K562 (cell line): ENCODE measurements around the gene KIF9. TPM values are rescaled to one million over a fixed set of nuclear protein-coding genes. Genes with fewer than 3 reads are reported as not detected.
A peak's percentile ranks its signal among the peaks of the same experiment; 100 is the strongest.

Source experiments
- ATAC-seq: fragments of 200-7000 bp; cut with Tn5 transposase; 3 replicates; pipeline ENCODE4 v1.9.1; 2020; ENCODE audit warnings: moderate library complexity
- BruUV-seq: library from RNA; stranded (reverse); fragments of 400-500 nt; replicated peaks from 2 replicates; lab custom pipeline; 2021; lab: Mats Ljungman, UMichigan
- CTCF ChIA-PET: fragments of 300-600 bp; formaldehyde crosslinking; extraction: SDS; loops from one replicate; lab custom pipeline; 2021; ENCODE audit warnings: low intra/inter-chr PET ratio; lab: Yijun Ruan, JAX
- POLR2A ChIA-PET: fragments of 300-600, 350-650 bp; sonication (Branson Sonifier 250); formaldehyde crosslinking; extraction: SDS; loops from one replicate; lab custom pipeline; 2021; ENCODE audit warnings: antibody characterized with exemption, inconsistent platforms; lab: Yijun Ruan, JAX
- DNase-seq, 4 experiments: peaks; one replicate each; pipeline versions ENCODE4 v3.0.0 to v3.0.0-alpha.2; 2011 to 2018; ENCODE audit warnings: low spot score in 3 of 4, mixed read lengths in 3 of 4; ENCODE audit errors: extremely low read depth in 1 of 4
- FAIRE-seq: peaks from 2 replicates; lab custom pipeline; 2011; peaks lifted over from hg19 to GRCh38; lab: Jason Lieb, UNC
- H2AFZ ChIP-seq: 2 replicates; pipeline ENCODE4 v1.6.0; 2011; ENCODE audit warnings: low read depth, low read length, control low read depth, inconsistent platforms
- H3K27ac ChIP-seq: fragments of 200-600 bp; 3 replicates; pipeline ENCODE4 v1.8.0; 2011; ENCODE audit warnings: low read depth, mild to moderate bottlenecking, control low read depth, inconsistent platforms, low read length, moderate library complexity, mixed read lengths; ENCODE audit errors: extremely low read depth
- H3K27me3 ChIP-seq, 2 experiments: fragments of 300-600 bp in 1 of 2; 2 replicates in 1 of 2; 3 replicates in 1 of 2; pipeline versions ENCODE4 v1.6.0 to v1.8.0; 2011; ENCODE audit warnings: inconsistent platforms in 2 of 2, low read length in 2 of 2, mild to moderate bottlenecking in 1 of 2, mixed read lengths in 1 of 2, moderate library complexity in 1 of 2; ENCODE audit not compliant: control insufficient read depth in 2 of 2, insufficient read depth in 2 of 2
- H3K36me3 ChIP-seq: fragments of 300-600 bp; 3 replicates; pipeline ENCODE4 v1.8.0; 2011; ENCODE audit warnings: mild to moderate bottlenecking, low read length, inconsistent platforms; ENCODE audit not compliant: control insufficient read depth, insufficient read depth
- H3K4me1 ChIP-seq, 2 experiments: fragments of 200-600 bp in 1 of 2; replicated peaks in 1 of 2; 2 replicates in 1 of 2; 3 replicates in 1 of 2; pipeline versions ENCODE4 v1.5.1 to v1.8.0; 2011; ENCODE audit warnings: inconsistent platforms in 2 of 2, low read length in 2 of 2, mild to moderate bottlenecking in 1 of 2, mixed read lengths in 1 of 2, moderate library complexity in 1 of 2; ENCODE audit not compliant: control insufficient read depth in 2 of 2, insufficient read depth in 2 of 2
- H3K4me2 ChIP-seq: 2 replicates; pipeline ENCODE4 v1.6.1; 2011; ENCODE audit warnings: low read length, control low read depth, inconsistent platforms, mixed read lengths; ENCODE audit not compliant: insufficient read depth
- H3K4me3 ChIP-seq: fragments of 200-600 bp; sonication (generic), shearing (Covaris generic); 2 replicates; pipeline ENCODE4 v1.5.1; 2016; ENCODE audit warnings: control low read depth, inconsistent platforms
- H3K79me2 ChIP-seq: fragments of 200-600 bp; 3 replicates; pipeline ENCODE4 v1.8.0; 2011; ENCODE audit warnings: low read length, inconsistent platforms; ENCODE audit not compliant: control insufficient read depth, insufficient read depth
- H3K9ac ChIP-seq, 2 experiments: 2 replicates each; pipeline versions ENCODE4 v1.6.0 to v1.6.1; 2011; ENCODE audit warnings: low read depth in 2 of 2, low read length in 2 of 2, control low read depth in 1 of 2, inconsistent platforms in 1 of 2, mild to moderate bottlenecking in 1 of 2, mixed read lengths in 1 of 2; ENCODE audit not compliant: insufficient read depth in 1 of 2
- H3K9me1 ChIP-seq: one replicate; pipeline ENCODE4 v1.6.0; 2011; ENCODE audit warnings: inconsistent platforms, mild to moderate bottlenecking, low read length, moderate library complexity; ENCODE audit not compliant: control insufficient read depth, insufficient read depth
- H3K9me3 ChIP-seq: replicated peaks from 2 replicates; pipeline ENCODE4 v1.5.1; 2011; ENCODE audit warnings: low read depth, low read length, inconsistent platforms; ENCODE audit not compliant: control insufficient read depth, insufficient read depth
- H4K20me1 ChIP-seq: replicated peaks from 2 replicates; pipeline ENCODE4 v1.6.1; 2011; ENCODE audit warnings: low read length, inconsistent platforms, mixed read lengths; ENCODE audit not compliant: control insufficient read depth, insufficient read depth
- DNMT1 ChIP-seq: fragments of 450-650 bp; IDR thresholded peaks from 2 replicates; pipeline ENCODE4 v1.6.1; 2016; ENCODE audit warnings: antibody characterized with exemption, mild to moderate bottlenecking
- POLR3G ChIP-seq: IDR thresholded peaks from 2 replicates; pipeline ENCODE4 v1.6.1; 2011; ENCODE audit not compliant: insufficient read length, insufficient replicate concordance; ENCODE audit errors: extremely low read depth
- RAD21 ChIP-seq, 2 experiments: fragments of 250-450 bp in 1 of 2; fragments of 450-650 bp in 1 of 2; sonication (Bioruptor Pico) in 1 of 2; formaldehyde crosslinking in 1 of 2; IDR thresholded peaks in 1 of 2; conservative IDR thresholded peaks in 1 of 2; 2 replicates each; pipeline versions ENCODE4 v1.4.0 to v1.8.0; 2020 to 2022; ENCODE audit warnings: mild to moderate bottlenecking in 2 of 2, moderate library complexity in 1 of 2
- SNIP1 ChIP-seq: fragments of 450-650 bp; IDR thresholded peaks from 2 replicates; pipeline ENCODE4 v1.7.1; 2017; ENCODE audit warnings: low read depth, mild to moderate bottlenecking
- SNRNP70 ChIP-seq: fragments of 200-400 bp; formaldehyde crosslinking; optimal IDR thresholded peaks from 2 replicates; pipeline ENCODE3; 2017; ENCODE audit warnings: low read depth, low read length
- TFAM ChIP-seq: fragments of 250-450 bp; sonication (Bioruptor Pico); conservative IDR thresholded peaks from 2 replicates; pipeline ENCODE4 v1.5.0; 2021; ENCODE audit warnings: mild to moderate bottlenecking, moderate library complexity
- ZNF77 ChIP-seq: fragments of 250-450 bp; sonication (Bioruptor Pico); IDR thresholded peaks from 2 replicates; pipeline ENCODE4 v1.5.0; 2020
- WGBS: fragments of 100-300 bp; shearing (Covaris generic); methylation state at CpG from one replicate; pipeline ENCODE4 v1.1.6; 2016; ENCODE audit warnings: low coverage, mixed read lengths; ENCODE audit not compliant: insufficient coverage; ENCODE audit errors: missing lambda C conversion rate; 5-methylcytosine and 5-hydroxymethylcytosine counted together
- in situ Hi-C: fragments of 300-500 bp; cut with MboI; formaldehyde crosslinking; loops from 4 replicates; pipeline ENCODE4 v1.15.0; 2018; ENCODE audit warnings: inconsistent platforms, mixed read lengths
- intact Hi-C: fragments of 100-400 bp; cut with micrococcal nuclease; formaldehyde crosslinking; loops from 2 replicates; pipeline ENCODE4 v1.14.2; 2022
- polyA plus RNA-seq, 8 experiments: library from polyadenylated mRNA; depleted of rRNA in 4 of 8; stranded (reverse) in 5 of 8; unstranded in 3 of 8; fragments of >200 nt; fragmentation: Nextera tagmentation in 2 of 8; fragmentation: Illumina TruSeq in 1 of 8; extraction: Ambion mirVana in 2 of 8; extraction: Trizol in 1 of 8; gene quantifications; 2 replicates each; pipeline versions ENCODE4 v1.2.1 to v1.2.3, GENCODE V29; 2011 to 2014; ENCODE audit warnings: inconsistent platforms in 1 of 8, missing spikeins in 1 of 8
- total RNA-seq, 7 experiments: library from RNA; depleted of rRNA in 6 of 7; stranded (reverse); fragments of >200 nt in 6 of 7; fragmentation: Illumina TruSeq in 2 of 7; extraction: Trizol in 2 of 7; gene quantifications; 2 replicates each; pipeline versions ENCODE4 v1.2.1 to v1.2.3, GENCODE V29; 2011 to 2021; ENCODE audit warnings: low replicate concordance in 1 of 7
- TF ChIP-seq, protein P1 (sequence below), 2 experiments: fragments of 450-650 bp; formaldehyde crosslinking in 1 of 2; IDR thresholded peaks; 2 replicates each; pipeline versions ENCODE4 v1.4.0 to v1.6.1; 2014 to 2020; ENCODE audit warnings: mild to moderate bottlenecking in 2 of 2, borderline replicate concordance in 1 of 2, low read depth in 1 of 2

Gene KIF9
- total and polyA plus RNA-seq, 9 of the 15 experiments (the other 6 are each of a cell fraction or from before 2014, with no cell fraction given), result 16.9 to 56.9 (median 25.0) TPM

DNA sequence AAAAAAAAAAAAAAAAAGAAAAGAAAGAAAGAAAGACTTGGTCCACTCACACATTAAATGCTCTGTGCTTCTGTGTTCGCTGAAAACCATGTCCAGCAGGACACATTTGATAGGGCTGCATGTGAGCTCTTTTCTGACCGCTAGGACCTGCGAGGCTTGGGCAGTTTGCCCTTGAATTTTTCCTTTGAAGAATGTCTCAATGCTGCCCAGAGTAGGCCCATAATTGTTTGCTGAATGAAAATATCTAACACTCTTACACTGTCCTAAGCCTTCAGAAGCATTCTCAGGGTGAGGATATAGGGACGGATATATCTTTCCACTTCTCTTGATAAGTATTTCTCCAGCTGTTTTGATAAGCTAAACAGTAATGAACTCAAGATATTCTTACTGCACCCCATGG, 6.0 kb downstream of the KIF9 start (continued):
- TF ChIP-seq POLR3G (no peak), TFAM (CRISPR knock-in tag) (no peak), DNMT1 (no peak)
- TF ChIP-seq, all 486 proteins: peak for 0

DNA sequence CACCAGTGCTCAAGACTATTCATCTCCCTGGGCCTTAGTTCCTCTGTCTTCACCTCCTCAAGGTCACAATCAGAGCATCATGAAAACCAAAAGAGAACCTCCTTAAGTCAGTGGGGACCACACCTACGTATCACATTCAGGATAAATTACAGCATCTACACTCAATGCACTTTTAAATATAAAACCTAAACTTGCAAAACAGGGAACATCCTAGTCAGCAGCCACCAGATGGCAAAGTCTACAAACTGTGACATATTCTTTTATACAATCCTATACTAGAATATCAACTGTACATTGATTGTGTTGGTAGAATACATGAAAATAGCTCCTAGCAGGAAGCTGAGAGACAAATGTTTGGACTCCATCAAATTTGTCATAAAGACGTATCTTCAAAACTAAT, 7.9 kb downstream of the KIF9 start:
- no peaks in the 10 kb centered on the region for H3K4me1 ChIP-seq
- 81% methylated on average over 2 of the region's 2 CpGs for WGBS
- BruUV-seq, result no TSS peak
- intact Hi-C loops (loop anchor here (1.0 kb wide), 1 partner anchor 50 kb away; no protein-coding TSS in a partner anchor), in situ Hi-C loops (no loop called here)
- H3K79me2 ChIP-seq, result no peaks in the 10 kb centered on the region
- H2AFZ ChIP-seq, result no peak overlapping the region
- no peaks in the 10 kb centered on the region for H3K27me3 ChIP-seq
- ATAC-seq (no peak), FAIRE-seq (no peak), DNase-seq (no peak)
- no peak overlapping the region for H3K4me3 ChIP-seq
- H3K9ac ChIP-seq, result no peak overlapping the region
- CTCF ChIA-PET, result interaction anchor here (1.4 kb wide), 1 partner anchor 49 kb away, joined by 7 read pairs; no protein-coding TSS in a partner anchor
- H3K9me1 ChIP-seq, result no peaks in the 10 kb centered on the region
- H3K9me3 ChIP-seq, result no peaks in the 10 kb centered on the region
- no peak overlapping the region for H3K27ac ChIP-seq
- no peaks in the 10 kb centered on the region for H4K20me1 ChIP-seq
- TF ChIP-seq, protein P1, sequence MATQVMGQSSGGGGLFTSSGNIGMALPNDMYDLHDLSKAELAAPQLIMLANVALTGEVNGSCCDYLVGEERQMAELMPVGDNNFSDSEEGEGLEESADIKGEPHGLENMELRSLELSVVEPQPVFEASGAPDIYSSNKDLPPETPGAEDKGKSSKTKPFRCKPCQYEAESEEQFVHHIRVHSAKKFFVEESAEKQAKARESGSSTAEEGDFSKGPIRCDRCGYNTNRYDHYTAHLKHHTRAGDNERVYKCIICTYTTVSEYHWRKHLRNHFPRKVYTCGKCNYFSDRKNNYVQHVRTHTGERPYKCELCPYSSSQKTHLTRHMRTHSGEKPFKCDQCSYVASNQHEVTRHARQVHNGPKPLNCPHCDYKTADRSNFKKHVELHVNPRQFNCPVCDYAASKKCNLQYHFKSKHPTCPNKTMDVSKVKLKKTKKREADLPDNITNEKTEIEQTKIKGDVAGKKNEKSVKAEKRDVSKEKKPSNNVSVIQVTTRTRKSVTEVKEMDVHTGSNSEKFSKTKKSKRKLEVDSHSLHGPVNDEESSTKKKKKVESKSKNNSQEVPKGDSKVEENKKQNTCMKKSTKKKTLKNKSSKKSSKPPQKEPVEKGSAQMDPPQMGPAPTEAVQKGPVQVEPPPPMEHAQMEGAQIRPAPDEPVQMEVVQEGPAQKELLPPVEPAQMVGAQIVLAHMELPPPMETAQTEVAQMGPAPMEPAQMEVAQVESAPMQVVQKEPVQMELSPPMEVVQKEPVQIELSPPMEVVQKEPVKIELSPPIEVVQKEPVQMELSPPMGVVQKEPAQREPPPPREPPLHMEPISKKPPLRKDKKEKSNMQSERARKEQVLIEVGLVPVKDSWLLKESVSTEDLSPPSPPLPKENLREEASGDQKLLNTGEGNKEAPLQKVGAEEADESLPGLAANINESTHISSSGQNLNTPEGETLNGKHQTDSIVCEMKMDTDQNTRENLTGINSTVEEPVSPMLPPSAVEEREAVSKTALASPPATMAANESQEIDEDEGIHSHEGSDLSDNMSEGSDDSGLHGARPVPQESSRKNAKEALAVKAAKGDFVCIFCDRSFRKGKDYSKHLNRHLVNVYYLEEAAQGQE (IDR thresholded peaks at IDR 0.05; ENCODE audit: borderline replicate concordance), result peak; percentile 15; the same call in 1 of the 2 replicates
- TF ChIP-seq, protein P1 (CRISPR knock-in tag; IDR thresholded peaks at IDR 0.05; ENCODE audit: low read depth), result no peak
- TF ChIP-seq RAD21 (CRISPR knock-in tag; conservative IDR thresholded peaks at IDR 0.05 in 1 of 2, IDR thresholded peaks at IDR 0.05 in 1 of 2), result peak in 1 of 2 experiments; percentile 39; a peak in 2 of 4 replicates
- no peak for TF ChIP-seq ZNF77 (CRISPR knock-in tag)
- no peak for TF ChIP-seq SNRNP70
- TF ChIP-seq SNIP1, result no peak
- TF ChIP-seq, all 486 proteins: peak for 2
- peaks cover 7% of the 10 kb centered on the region; the same call in 1 of the 3 replicates for H3K36me3 ChIP-seq
- no peak overlapping the region for H3K4me2 ChIP-seq
- POLR2A ChIA-PET, result interaction anchor here (0.6 kb wide), 1 partner anchor 43 kb away, joined by 3 read pairs; no protein-coding TSS in a partner anchor
